Amniotic stem cell (primary cell): ENCODE results near the gene RCE1.
A peak's percentile ranks its signal among the peaks of the same experiment; 100 is the strongest.

Source experiments
- DNase-seq: peaks from one replicate; lab custom pipeline; 2025; lab: John Stamatoyannopoulos, UW

Gene RCE1

DNA sequence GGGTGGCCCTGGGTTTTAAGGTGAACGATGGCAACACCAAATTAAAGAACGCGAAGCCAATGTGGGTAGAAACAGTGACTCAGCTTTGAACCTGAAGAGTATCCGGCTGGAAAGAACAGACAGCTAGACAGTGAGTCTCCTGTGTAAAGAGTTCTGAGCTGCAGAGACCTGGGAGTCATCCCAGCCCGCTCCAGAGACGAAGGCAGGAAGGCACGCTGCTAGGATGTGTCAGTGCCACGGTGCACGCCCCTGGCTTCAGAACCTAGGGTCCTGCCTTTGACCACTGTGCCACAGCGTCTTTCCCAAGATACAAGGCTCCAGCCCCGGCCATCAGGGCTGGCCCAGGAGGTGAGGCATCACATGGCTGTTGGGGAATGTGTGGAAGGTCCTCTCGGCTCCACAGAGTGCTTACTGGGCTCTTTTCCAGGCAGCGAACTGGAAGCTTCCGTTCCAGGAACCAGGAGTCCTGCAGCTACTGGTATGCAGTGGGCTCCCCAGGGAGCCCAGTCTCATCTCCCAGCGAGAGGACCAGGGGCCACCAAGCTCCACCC is 43.5 kb downstream of the RCE1 start:
- DNase-seq: no peak

GRCh38 chr11:66887526-66887925 is 44.3 kb downstream of the RCE1 start:
- no peak for DNase-seq

GRCh38 chr11:66888282-66888681 is 45.0 kb downstream of the RCE1 start:
- no peak for DNase-seq

DNA sequence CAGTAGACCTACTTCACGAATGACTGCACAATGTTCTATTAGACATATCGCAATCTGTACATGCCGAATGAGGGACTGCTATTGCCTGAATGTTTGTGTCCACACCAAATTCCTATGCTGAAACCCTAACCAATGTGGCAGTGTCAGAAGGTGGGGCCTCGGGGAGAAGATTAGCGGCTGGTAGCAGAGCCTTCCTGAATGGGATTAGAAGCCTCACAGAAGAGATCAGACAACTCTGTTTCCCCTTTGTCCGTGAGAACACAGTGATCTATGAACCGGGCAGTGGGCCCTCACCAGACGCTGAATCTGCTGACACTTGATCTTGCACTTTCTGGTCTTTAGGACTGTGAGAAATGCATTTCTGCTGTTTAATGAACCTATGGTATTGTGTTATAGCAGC is 46.7 kb downstream of the RCE1 start:
- DNase-seq: no peak

- peak; percentile 87 for DNase-seq
Measured at GRCh38 chr11:66891851-66892660, 48.8 kb downstream of the RCE1 start.

GRCh38 chr11:66892911-66893310 is 49.7 kb downstream of the RCE1 start:
- DNase-seq: no peak

GRCh38 chr11:66894141-66894540 is 50.9 kb downstream of the RCE1 start:
- no peak for DNase-seq
